ENCODE results near the gene FOXN1.

FOXN1 gene

GRCh38 chr17:28474111-28474531, 32.0 kb upstream of the FOXN1 start:
- no peak for DNase-seq (ENCODE audit: extremely low read depth, low read depth)
- TF ChIP-seq CTCF (IDR thresholded peaks at IDR 0.05; ENCODE audit: low read depth, low read length), result no peak

- TF ChIP-seq CTCF (IDR thresholded peaks at IDR 0.05; ENCODE audit: low read depth, low read length), result no peak
- DNase-seq (ENCODE audit: extremely low read depth, low read depth), result no peak
These were observed 30.8 kb upstream of the FOXN1 start for GRCh38 chr17:28475151-28475900.

GRCh38 chr17:28476076-28476865, 29.9 kb upstream of the FOXN1 start:
- TF ChIP-seq CTCF (IDR thresholded peaks at IDR 0.05; ENCODE audit: low read depth, low read length), result no peak
- no peak for DNase-seq (ENCODE audit: extremely low read depth, low read depth)

- DNase-seq (ENCODE audit: extremely low read depth, low read depth), result no peak
- TF ChIP-seq CTCF (IDR thresholded peaks at IDR 0.05; ENCODE audit: low read depth, low read length), result no peak
These were observed 28.2 kb upstream of the FOXN1 start for GRCh38 chr17:28477928-28478327.

- DNase-seq (ENCODE audit: extremely low read depth, low read depth), result no peak
- no peak for TF ChIP-seq CTCF (IDR thresholded peaks at IDR 0.05; ENCODE audit: low read depth, low read length)
These were observed 27.2 kb upstream of the FOXN1 start for GRCh38 chr17:28478712-28479615.

GRCh38 chr17:28480278-28480677, 25.9 kb upstream of the FOXN1 start:
- DNase-seq (ENCODE audit: extremely low read depth, low read depth), result no peak
- no peak for TF ChIP-seq CTCF (IDR thresholded peaks at IDR 0.05; ENCODE audit: low read depth, low read length)
